ENCODE measurements around the gene NDST1.
A peak's percentile ranks its signal among the peaks of the same experiment; 100 is the strongest.

DNA sequence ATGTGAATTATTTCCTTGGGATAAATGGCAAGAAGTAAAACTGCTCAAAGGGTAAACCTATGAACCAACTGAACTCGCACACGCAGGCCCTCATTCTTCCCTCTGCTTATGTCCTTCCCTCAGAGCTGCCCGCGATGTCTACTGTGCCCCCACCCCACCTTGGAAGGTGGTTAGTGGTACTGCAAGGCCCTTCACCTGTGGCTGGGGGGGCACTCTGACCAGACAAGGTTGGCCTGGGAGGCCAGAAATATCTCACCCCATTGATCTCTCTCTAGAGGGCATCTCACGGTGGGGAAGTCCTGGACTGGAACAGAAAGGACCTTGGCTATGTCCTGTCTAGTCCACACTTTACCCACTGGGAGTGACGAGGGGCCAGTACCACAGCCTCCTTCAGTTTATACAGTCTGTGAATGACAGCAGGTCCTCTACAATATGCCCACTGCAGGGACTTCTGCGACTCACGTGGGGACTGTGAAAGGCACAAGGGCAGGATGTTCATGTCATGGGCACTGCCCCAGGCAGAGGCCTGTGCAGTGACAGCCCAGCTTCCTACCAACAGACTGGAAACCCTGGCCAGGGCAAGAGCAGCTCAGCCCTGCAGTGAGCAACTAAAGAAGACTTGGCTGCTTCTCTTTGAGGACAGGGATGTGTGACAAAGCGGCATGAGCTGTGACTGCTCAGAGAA, 75.8 kb downstream of the NDST1 start:
- TF ChIP-seq, protein P1, sequence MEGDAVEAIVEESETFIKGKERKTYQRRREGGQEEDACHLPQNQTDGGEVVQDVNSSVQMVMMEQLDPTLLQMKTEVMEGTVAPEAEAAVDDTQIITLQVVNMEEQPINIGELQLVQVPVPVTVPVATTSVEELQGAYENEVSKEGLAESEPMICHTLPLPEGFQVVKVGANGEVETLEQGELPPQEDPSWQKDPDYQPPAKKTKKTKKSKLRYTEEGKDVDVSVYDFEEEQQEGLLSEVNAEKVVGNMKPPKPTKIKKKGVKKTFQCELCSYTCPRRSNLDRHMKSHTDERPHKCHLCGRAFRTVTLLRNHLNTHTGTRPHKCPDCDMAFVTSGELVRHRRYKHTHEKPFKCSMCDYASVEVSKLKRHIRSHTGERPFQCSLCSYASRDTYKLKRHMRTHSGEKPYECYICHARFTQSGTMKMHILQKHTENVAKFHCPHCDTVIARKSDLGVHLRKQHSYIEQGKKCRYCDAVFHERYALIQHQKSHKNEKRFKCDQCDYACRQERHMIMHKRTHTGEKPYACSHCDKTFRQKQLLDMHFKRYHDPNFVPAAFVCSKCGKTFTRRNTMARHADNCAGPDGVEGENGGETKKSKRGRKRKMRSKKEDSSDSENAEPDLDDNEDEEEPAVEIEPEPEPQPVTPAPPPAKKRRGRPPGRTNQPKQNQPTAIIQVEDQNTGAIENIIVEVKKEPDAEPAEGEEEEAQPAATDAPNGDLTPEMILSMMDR (IDR thresholded peaks at IDR 0.05 in 8 of 11, conservative IDR thresholded peaks at IDR 0.05 in 3 of 11): no peak
- TF ChIP-seq POLR2A (IDR thresholded peaks at IDR 0.05) (no peak), POLR2AphosphoS5 (IDR thresholded peaks at IDR 0.05) (peak in 1 of 3 donors; percentile 9)

All from spleen (tissue), 7 donors.